NT2/D1 (cell line): ENCODE results near the gene APEX1.

ENCODE experiments used
- DNase-seq: peaks from one replicate; pipeline ENCODE4 v3.0.0-alpha.2; 2011; ENCODE audit warnings: low read depth, low spot score
- H3K27me3 ChIP-seq: 2 replicates; pipeline ENCODE4 v1.6.0; 2011; ENCODE audit warnings: mild to moderate bottlenecking; ENCODE audit not compliant: insufficient read length, insufficient read depth
- H3K36me3 ChIP-seq: 2 replicates; pipeline ENCODE4 v1.6.1; 2011; ENCODE audit warnings: mild to moderate bottlenecking, low read length, mixed read lengths; ENCODE audit not compliant: insufficient read depth, insufficient read length
- H3K4me1 ChIP-seq: 2 replicates; pipeline ENCODE4 v1.5.1; 2011; ENCODE audit not compliant: insufficient read depth, insufficient read length
- H3K4me3 ChIP-seq: 2 replicates; pipeline ENCODE4 v1.5.1; 2011; ENCODE audit warnings: low read depth; ENCODE audit not compliant: insufficient read length
- H3K9ac ChIP-seq: 2 replicates; pipeline ENCODE4 v1.6.0; 2011; ENCODE audit warnings: low read depth; ENCODE audit not compliant: insufficient read length
- H3K9me3 ChIP-seq: 2 replicates; pipeline ENCODE4 v1.5.1; 2011; ENCODE audit warnings: mild to moderate bottlenecking, low read length; ENCODE audit not compliant: insufficient read depth
- SUZ12 ChIP-seq: IDR thresholded peaks from 2 replicates; pipeline ENCODE4 v1.6.1; 2011; ENCODE audit not compliant: insufficient read length, insufficient read depth; ENCODE audit errors: extremely low read depth
- YY1 ChIP-seq: IDR thresholded peaks from 2 replicates; pipeline ENCODE4 v1.6.1; 2011; ENCODE audit not compliant: insufficient read length, insufficient read depth
- ZNF274 ChIP-seq: IDR thresholded peaks from 2 replicates; pipeline ENCODE4 v1.6.1; 2011; ENCODE audit warnings: mild to moderate bottlenecking, low read depth, low read length

The APEX1 gene

DNA sequence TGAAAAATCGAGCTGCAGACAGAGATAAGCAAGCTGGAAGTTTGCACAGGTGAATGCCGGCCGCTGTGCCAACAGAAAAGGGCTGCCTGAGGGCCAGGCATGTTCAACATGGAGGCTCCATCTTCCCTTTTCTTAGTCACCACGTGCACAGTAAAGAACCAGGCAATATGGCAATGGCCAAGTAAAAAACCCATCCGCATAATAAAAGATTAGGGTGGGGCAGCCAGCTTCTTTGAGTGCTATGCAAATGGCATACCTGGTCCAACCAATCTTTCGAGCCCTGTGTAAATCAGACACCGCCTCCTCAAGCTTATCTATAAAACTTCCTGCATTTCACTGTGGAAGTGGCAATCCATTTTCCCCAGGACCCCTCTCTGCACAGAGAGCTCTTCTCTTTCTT lies 30.9 kb downstream of the APEX1 start:
- no peaks in the 10 kb centered on the region for H3K27me3 ChIP-seq
- DNase-seq = no peak
- no peak overlapping the region for H3K4me3 ChIP-seq
- no peaks in the 10 kb centered on the region for H3K9me3 ChIP-seq
- no peaks in the 10 kb centered on the region for H3K36me3 ChIP-seq
- TF ChIP-seq SUZ12 = no peak
- TF ChIP-seq YY1 = no peak
- no peak overlapping the region for H3K9ac ChIP-seq
- no peaks in the 10 kb centered on the region for H3K4me1 ChIP-seq

DNA sequence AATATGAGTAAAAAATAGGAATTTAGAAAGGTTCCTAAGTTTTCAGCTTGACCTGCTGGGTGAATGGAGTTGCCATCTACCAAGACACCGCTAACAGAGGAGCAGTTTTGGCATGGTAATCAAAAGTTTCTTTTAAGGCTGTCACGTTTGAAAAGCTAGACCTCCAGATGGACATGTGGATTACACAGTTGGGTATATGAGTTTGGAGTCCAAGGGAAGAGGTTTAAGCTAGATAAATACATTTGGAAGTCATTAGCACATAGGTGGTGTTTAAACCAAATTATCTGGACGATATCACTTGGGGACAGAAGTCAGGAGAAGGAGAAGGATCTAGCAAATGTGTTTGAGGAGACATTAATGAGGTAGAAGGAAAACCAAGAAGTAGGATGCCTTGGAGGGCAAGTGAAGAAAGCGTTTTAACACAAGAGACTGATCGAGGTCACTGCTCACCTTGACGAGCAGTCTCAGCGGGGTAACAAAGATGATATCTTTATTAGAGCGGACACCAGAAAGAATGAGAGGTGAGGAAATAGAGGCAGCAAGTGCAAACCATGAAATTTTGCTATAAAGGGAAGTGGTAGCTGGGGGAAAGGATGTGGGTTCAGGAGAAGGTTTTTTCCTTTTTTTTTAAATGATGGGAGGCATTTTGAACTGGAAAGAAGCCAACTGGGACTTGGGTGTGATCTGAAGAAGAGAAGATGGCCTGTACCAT lies 31.8 kb downstream of the APEX1 start:
- no peaks in the 10 kb centered on the region for H3K4me1 ChIP-seq
- DNase-seq = no peak
- TF ChIP-seq ZNF274 = no peak
- no peaks in the 10 kb centered on the region for H3K27me3 ChIP-seq
- no peaks in the 10 kb centered on the region for H3K36me3 ChIP-seq
- no peaks in the 10 kb centered on the region for H3K9me3 ChIP-seq
- no peak overlapping the region for H3K4me3 ChIP-seq
- H3K9ac ChIP-seq = no peak overlapping the region

DNA sequence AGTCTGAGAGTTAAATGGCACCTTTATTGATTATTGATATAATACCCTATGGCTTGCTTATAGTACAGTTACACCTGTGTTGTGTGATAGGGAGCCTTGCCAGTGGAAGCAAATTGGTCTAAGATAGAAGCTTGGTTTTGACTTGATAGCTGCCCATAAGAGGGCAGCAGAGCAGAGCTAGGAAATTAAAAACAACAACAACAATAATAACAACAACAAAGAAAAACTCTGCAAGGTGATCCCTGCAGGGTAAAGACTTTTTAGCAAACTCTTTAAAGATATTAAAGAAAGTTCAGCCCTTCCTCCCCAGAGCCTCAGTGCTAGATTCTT lies 32.3 kb downstream of the APEX1 start:
- no peak for TF ChIP-seq SUZ12
- TF ChIP-seq ZNF274 = no peak
- TF ChIP-seq YY1 = no peak
- H3K27me3 ChIP-seq = no peaks in the 10 kb centered on the region
- DNase-seq = no peak
- H3K4me1 ChIP-seq = no peaks in the 10 kb centered on the region
- H3K9me3 ChIP-seq = peaks cover 3% of the 10 kb centered on the region; the same call in 1 of the 2 replicates
- H3K9ac ChIP-seq = no peak overlapping the region
- H3K4me3 ChIP-seq = no peak overlapping the region
- H3K36me3 ChIP-seq = no peaks in the 10 kb centered on the region

DNA sequence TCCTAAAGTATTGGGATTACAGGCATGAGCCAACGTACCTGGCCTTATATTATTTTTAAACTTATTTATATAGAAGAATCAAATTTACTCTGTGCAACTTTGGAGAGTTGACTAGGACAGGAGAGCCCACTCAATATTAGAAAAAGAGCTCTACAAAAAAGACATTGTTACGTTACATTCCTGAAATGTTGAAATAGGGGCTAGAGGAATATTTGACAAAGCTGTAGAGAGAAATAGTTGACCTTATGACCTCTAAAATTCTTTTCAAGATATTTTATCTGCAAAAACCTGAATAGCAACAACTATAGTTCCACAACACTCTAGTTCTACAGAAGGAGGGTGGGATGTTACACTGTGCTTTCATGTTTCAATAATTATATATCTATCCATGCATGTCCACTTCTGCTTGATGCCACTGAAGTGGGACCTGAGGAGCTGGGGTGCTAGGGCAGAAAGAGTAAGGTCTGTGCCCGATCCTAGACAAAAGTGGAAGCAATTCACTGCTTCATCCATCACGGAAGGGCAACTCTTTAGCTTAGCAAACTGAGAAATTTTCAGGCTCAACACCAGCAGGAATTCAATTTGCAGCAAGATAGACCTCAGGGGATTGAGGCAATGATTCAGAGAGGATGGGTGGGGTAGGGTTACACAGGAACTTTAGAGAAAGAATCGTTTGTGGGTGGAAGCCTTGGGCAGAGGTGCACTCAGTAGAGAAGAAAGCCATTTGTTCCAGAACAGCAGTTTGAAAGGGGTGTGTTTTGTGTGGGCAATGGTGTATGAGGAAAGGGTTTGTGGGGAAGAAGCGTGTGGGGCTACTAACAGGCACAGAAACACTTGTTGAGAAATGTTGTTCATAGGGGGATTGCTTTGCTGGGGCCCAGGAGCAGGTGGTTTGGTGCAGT lies 34.3 kb downstream of the APEX1 start:
- no peak for DNase-seq
- H3K4me3 ChIP-seq = no peak overlapping the region
- H3K27me3 ChIP-seq = no peaks in the 10 kb centered on the region
- no peak overlapping the region for H3K9ac ChIP-seq
- no peaks in the 10 kb centered on the region for H3K36me3 ChIP-seq
- H3K9me3 ChIP-seq = peaks cover 14% of the 10 kb centered on the region; the same call in 1 of the 2 replicates
- no peak for TF ChIP-seq SUZ12
- TF ChIP-seq ZNF274 = no peak
- TF ChIP-seq YY1 = no peak
- no peaks in the 10 kb centered on the region for H3K4me1 ChIP-seq

DNA sequence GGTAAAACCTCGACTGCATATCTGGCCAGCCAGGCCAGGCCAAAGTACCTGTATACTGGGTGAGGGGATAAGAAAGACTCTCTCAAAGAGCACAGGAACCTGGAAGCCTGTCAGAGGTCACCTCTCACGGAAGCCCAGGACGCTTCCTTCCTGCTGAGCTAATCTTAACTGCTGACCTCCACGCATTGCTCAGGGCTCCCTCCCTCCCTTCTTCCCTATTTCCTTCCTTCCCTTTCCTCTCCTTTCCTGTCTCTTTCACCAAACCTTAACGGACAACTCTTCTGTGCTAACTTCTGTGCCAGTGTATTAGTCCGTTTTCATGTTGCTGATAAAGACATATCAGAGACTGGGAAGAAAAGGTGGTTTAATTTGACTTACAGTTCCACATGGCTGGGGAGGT lies 35.5 kb downstream of the APEX1 start:
- no peaks in the 10 kb centered on the region for H3K36me3 ChIP-seq
- H3K4me3 ChIP-seq = no peak overlapping the region
- DNase-seq = no peak
- no peaks in the 10 kb centered on the region for H3K4me1 ChIP-seq
- peaks cover 21% of the 10 kb centered on the region for H3K9me3 ChIP-seq
- no peaks in the 10 kb centered on the region for H3K27me3 ChIP-seq
- H3K9ac ChIP-seq = no peak overlapping the region
- TF ChIP-seq ZNF274 (no peak), SUZ12 (no peak), YY1 (no peak)

DNA sequence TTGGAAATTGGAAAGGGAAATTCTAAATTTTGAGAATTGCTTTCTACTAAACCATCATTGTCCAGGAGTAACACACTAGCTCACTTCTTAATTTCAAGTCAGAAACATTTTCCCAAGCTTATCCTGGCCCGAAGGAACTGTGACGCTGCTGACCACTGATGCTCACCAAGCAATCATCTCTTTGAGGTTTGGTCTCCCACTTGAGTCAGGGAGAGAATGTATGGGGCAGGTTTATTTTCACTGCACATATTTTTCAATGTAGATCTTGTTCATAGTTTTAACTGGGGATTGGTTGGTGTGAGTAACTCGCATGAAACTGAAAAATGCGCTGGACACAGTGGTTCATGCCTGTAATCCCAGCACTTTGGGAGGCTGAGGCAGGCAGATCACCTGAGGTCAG lies 37.5 kb downstream of the APEX1 start:
- no peaks in the 10 kb centered on the region for H3K4me1 ChIP-seq
- no peak for TF ChIP-seq YY1
- H3K36me3 ChIP-seq = no peaks in the 10 kb centered on the region
- no peak overlapping the region for H3K9ac ChIP-seq
- peaks cover 33% of the 10 kb centered on the region for H3K9me3 ChIP-seq
- DNase-seq = no peak
- H3K4me3 ChIP-seq = no peak overlapping the region
- no peaks in the 10 kb centered on the region for H3K27me3 ChIP-seq

DNA sequence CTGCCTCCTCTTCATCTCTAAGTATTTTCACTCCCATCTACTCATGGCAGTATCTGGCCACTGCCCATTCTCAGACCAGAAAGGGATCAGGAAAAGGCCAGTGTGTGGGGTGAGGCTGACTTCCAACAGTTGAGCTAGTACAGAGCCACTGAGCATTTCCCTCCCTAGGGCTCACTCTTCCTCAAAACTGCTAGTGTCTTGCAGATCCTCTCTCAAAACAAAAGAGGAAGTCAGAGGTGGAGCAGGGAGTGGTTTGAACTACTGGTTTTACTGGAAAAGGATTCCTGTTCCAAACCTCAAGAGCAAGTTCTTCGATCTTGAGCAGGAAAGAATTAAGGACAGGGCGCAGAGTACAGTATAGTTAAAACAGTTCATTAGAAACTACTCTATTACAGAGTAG lies 38.6 kb downstream of the APEX1 start:
- no peak for TF ChIP-seq YY1
- no peak for TF ChIP-seq SUZ12
- TF ChIP-seq ZNF274 = no peak
- H3K27me3 ChIP-seq = no peaks in the 10 kb centered on the region
- no peak overlapping the region for H3K4me3 ChIP-seq
- peaks cover 33% of the 10 kb centered on the region for H3K9me3 ChIP-seq
- H3K36me3 ChIP-seq = no peaks in the 10 kb centered on the region
- DNase-seq = no peak
- H3K4me1 ChIP-seq = no peaks in the 10 kb centered on the region
- no peak overlapping the region for H3K9ac ChIP-seq
